Measurements from ENCODE around the gene ARMC7. TPM values are rescaled to one million over a fixed set of nuclear protein-coding genes. Genes with fewer than 3 reads are reported as not detected.
"Not testable (repeated sequence)": the region's sequence is repeated elsewhere in the genome, so short reads cannot be mapped to it uniquely, and the experiment has no call there.

The ARMC7 gene
- total RNA-seq, 1 experiment from 2014 or later: 14.3 TPM

GRCh38 chr17:75127936-75128335 lies 18.2 kb downstream of the ARMC7 start:
- DNase-seq (ENCODE audit: extremely low read depth, low read depth): not testable (repeated sequence)

- DNase-seq (ENCODE audit: extremely low read depth, low read depth): no peak
These were observed 19.1 kb downstream of the ARMC7 start for GRCh38 chr17:75128694-75129505.

GRCh38 chr17:75129576-75129975 lies 19.8 kb downstream of the ARMC7 start:
- DNase-seq (ENCODE audit: extremely low read depth, low read depth): no peak

DNA sequence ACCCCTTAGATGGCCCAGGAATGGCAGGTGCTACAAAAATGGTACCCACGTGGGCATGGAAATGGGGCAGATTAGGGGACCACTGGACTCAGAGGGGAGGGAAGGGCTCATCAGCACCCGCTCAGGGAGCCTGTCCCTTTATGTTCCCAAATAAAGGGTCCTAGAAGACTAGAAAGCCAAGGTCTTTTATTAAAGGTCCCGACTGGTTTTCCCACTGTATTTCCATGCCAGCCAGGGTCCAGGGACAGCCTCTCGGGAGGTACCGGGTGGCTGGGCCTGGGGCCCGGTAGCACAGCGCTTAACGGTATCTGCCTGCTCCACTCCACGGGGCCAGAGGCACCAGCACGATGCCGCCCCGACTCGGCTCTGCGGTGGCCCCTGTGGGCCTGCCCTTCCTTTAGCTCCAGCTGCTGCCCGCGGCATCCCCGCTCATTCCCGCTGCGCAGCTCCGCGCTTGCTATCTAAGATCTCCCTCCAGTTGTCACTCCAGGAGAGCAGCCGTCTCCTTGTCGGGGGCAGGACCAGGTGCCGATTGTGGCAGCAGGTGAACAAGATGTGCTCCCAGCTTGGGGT lies 20.4 kb downstream of the ARMC7 start:
- no peak for DNase-seq (ENCODE audit: extremely low read depth, low read depth)

DNA sequence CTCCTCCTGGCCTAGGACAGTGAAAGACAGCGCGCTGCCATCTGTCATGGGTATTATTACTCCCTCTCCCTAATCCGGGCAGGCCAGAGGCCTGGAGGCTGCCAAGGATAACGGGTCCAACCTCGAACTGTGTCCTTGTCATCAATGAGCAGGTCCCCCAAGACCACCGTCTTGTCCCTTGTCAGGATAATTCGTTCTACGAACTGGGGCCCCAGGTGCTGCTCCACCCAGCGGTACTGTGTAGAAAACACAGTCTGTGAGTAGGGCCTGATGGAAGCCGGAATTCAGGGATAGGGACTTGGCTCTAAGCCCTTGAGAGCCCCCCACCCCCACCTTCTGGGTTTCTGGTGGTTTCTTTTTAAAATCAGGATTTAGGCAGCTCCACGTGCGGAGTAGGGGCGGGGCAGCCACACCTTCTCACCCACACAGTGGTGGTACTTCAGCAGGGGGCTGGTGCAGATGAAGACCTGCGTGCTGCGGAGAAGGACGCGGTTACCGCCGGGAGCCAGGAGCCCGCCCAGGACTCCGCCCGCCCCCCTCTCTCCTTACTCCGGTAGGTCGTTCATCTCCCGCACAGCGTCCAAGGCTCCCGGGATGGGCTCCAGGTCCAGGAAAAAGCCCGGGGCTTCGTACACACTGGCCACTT lies 21.0 kb downstream of the ARMC7 start:
- DNase-seq (ENCODE audit: extremely low read depth, low read depth): peak; percentile 72

DNA sequence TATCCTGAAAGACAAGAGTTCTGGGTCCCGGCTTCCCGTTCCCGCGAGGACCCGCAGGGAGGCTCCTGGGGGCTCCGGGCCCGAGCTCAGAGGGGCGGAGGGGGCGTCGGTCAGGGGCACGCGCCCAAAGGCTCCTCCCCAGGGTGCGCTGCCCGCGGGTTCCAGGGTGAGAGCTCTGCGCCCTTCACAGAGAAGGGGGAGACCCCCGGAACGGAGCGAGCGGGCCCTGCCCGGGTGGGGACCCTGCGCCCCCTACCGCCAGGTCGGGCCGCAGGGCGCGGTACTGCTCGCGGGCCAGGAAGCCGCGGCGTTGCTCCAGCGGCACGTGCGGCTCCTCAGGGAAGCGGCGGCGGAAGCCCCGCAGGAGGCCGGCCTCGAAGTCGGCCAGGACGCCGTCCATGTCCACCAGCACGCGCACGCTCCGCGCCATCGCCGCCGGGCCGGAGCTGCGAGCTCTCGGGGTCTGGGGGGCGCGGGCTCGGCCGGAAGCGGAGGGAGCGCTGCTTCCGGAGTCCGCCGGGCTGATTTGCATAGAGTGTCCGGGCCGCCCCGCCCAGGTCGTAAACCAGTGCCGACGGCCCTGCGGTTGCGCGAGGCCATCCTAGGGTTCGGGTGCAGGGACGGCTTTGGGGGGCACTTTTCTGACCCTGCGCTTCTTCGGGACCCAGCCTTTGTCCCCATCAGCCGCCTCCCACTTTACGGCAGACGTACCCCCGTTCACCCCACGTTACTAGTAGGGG lies 21.7 kb downstream of the ARMC7 start, which contains the start of gene NT5C:
TSS of gene NT5C (minus strand) at position 465 of the 740 bp plus-strand sequence. CDS start at position 430, 35 bp downstream.
- peak; percentile 76 for DNase-seq (ENCODE audit: extremely low read depth, low read depth)

GRCh38 chr17:75132018-75133000 lies 22.5 kb downstream of the ARMC7 start:
- DNase-seq (ENCODE audit: extremely low read depth, low read depth): not testable (repeated sequence)

DNA sequence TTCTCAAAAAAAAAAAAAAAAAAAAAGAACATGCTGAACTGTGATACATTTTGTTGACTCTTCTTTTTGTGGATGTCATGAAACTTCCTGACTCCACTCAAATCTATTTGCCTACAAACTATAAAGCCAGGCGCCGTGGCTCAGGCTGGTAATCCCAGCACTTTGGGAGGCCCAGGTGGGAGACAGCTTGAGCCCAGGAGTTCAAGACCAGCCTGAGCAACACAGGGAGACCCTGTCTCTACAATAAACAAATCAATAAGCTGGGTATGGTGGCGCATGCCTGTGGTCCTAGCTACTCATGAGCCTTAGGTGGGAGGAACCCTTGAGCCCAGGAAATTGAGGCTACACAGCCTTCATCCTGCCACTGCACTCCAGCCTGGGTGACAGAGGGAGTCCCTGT lies 23.2 kb downstream of the ARMC7 start:
- DNase-seq (ENCODE audit: extremely low read depth, low read depth): no peak

DNA sequence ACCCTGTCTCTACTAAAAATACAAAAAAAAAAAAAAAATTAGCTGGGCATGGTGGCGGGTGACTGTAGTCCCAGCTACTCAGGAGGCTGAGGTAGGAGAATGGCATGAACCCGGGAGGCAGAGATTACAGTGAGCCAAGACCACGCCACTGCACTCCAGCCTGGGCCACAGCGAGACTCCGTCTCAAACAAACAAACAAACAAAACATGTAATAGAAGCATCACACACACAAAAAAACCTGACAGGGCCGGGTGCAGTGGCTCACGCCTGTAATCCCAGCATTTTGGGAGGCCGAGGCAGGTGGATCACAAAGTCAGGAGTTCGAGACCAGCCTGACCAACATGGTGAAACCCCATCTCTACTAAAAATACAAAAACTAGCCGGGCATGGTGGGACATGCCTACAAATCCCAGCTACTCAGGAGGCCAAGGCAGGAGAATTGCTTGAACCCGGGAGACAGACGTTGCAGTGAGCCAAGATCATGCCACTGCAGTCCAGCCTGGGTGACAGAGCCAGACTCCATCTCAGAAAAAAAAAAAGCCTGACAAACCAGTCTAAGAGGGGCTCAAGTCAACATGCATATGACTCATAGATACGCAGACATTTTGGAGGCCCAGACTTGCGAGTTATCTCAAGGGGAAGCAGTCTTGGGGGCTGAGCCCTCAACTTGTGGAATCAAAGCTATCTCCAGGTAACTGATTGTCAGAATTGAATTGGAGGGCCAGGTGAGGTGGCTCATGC lies 24.0 kb downstream of the ARMC7 start:
- DNase-seq (ENCODE audit: extremely low read depth, low read depth): not testable (repeated sequence)

DNA sequence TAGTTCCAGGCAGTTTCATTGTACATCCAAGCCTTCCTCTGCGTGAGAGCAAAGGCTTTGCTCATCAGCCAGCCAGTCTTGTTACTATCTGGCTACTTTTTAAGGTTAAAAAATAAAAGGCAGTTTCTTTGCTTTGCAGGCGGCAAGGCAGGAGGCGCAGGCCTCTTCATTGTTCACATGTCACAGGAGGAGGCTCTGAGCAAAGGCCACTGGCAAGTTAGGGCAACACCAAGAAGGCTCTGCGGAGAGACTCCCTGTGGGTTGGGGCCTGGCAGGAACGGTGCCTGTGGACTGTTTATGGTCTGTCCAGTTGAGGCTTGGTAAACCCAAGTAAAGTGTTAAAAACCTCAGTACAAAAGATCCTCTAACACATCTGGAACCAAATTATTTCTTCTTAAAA lies 25.7 kb downstream of the ARMC7 start:
- no peak for DNase-seq (ENCODE audit: extremely low read depth, low read depth)

DNA sequence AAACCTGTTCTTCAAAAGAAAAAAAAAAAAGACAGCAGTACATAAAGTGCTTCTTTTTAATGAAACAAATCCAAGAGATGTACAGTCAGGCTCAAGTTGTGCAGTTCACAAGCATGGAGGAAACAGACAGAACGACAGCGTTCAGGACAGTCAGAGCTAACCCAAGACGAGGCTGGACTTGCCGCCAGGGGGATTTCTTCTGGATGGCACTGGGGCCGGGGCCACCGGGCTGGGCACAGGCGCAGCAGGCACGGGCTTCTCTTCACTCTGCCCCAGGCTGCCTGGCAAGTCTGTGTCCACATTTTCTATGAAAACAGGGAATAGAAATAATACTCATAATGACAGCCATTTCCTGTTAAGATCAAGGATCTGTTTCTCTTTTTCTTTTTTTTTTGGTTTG lies 26.2 kb downstream of the ARMC7 start:
- no peak for DNase-seq (ENCODE audit: extremely low read depth, low read depth)

DNA sequence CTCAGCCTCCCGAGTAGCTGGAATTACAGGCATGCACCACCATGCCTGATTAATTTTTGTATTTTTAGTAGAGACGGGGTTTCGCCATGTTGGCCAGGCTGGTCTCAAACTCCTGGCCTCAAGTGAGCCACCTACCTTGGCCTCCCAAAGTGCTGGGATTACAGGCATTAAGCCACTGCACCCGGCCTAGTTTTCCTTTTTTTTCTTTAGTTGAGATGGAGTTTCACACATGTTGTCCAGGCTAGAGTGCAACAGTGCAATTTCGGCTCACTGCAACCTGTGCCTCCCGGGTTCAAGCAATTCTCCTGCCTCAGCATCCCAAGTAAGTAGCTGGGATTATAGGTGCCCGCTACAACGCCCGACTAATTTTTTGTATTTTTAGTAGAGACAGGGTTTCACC lies 28.0 kb downstream of the ARMC7 start:
- not testable (repeated sequence) for DNase-seq (ENCODE audit: extremely low read depth, low read depth)

GRCh38 chr17:75138519-75138918 lies 28.8 kb downstream of the ARMC7 start:
- no peak for DNase-seq (ENCODE audit: extremely low read depth, low read depth)

DNA sequence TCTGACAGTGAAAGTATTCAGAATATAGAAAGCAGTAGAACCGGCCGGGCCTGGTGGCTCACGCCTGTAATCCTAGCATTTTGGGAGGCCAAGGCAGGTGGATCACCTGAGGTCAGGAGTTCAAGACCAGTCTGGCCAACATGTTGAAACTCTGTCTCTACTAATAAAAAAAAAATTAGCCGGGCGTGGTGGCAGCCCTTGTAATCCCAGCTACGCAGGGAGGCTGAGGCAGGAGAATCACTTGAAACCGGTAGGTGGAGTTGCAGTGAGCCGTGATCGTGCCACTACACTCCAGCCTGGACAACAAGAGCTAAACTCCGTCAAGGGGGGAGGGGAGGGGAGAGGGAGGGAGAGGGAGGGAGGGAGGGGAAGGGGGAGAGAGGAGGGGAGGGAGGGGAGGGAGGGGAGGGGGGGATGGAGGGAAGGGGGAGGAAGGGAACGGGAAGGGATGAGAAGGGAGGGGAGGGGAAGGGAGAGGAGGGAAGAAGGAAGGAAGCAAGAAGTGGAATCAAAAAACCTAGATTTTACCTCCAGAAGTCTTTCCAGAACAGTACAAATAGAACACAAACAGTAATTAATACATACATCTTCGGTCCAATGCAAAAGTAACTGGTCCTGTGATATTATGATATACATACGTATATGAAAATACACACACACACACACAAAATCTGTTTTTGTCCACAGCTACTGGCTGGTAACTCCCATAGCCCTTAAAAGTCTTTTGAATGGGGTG lies 32.6 kb downstream of the ARMC7 start:
- no peak for DNase-seq (ENCODE audit: extremely low read depth, low read depth)

- DNase-seq (ENCODE audit: extremely low read depth, low read depth): no peak
These were observed 35.2 kb downstream of the ARMC7 start for GRCh38 chr17:75144816-75145512.

DNA sequence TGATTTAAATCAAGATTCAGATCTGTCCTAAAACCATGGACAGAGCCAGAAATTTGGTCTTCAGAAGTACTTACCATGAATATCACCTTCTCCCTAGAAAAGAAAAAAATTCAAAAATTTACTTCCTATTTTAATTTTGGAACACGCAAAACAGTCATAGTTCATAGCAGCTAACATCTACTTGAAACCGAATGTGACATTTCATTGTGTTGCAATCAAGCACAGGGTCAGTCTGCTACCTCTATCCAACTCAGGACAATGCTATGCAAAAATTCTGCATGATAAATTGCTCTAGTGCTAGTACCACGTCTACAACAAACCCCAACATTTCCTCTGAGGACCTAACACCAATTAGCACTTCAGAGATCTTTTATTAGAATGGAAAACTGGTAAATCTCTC lies 36.8 kb downstream of the ARMC7 start:
- DNase-seq (ENCODE audit: extremely low read depth, low read depth): no peak

DNA sequence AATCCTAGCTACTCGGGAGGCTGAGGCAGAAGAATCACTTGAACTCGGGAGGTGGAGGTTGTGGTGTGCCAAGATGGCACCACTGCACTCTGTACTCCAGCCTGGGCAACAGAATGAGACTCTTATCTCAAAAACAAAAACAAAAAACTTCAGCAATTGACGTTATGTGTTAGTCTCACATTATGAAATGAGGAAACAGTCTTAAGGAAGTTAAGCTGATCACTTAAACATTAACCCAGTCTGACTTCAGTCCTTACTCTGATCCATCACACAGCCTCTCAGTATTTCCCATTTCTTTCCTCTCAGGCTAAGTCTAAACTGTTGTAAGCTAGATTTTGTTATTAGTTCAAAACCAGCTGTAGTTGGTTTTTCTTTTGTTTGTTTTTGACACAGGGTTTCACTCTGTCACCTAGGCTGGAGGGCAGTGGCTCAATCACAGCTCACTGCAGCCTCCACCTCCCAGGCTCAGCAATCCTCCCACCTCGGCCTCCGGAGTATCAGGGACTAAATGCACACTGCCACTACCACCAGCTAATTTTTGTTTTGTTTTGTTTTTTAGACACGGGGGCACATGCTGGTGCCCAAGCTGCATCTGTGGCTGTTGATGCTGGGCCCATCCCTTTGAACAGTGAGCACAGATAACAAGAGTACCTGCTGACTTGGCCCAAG lies 38.2 kb downstream of the ARMC7 start:
- no peak for DNase-seq (ENCODE audit: extremely low read depth, low read depth)
